ENCODE data around the gene PDGFB. TPM values are rescaled to one million over a fixed set of nuclear protein-coding genes. Genes with fewer than 3 reads are reported as not detected.

The PDGFB gene
- total RNA-seq, 4 donors from 2014 or later: 6.0 to 20.0 (median 8.9) TPM

DNA sequence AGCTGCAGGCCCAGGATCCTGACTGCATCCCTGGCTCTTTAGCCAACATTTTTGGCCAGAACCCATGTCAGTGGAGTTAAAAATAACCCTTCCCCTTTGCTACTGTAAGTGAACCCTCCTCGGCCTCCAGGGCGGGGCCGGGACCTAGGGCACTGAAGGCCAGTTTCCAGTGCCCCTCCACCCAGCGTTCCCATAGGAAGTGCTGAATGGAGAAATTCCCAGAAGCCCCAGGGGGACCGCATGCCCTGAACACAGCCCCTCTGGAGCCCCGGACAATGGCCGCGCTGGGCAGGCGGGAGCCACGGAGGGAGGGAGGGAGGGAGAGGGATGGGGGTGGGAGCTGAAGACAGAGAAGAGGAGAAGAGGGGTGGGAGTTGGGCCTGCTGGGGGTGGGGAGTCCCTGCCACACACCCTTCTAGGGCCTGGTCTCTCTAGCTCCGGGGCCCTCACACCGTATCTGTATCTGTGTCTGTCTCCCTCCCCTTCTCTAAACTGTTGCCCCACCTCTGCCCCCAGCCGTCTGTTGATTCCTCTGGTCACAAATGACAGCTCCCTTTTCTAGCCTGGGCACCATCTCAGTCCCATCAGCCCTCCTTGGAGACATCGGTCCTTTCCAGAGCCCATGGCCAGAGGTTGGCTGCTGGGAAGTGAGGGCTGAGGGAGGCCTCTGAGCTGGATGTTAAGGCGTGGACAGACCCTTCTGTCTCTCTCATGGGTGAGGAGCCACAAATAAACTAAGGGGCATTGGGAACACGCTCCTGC is 10.9 kb downstream of the PDGFB start:
- TF ChIP-seq, protein P1, sequence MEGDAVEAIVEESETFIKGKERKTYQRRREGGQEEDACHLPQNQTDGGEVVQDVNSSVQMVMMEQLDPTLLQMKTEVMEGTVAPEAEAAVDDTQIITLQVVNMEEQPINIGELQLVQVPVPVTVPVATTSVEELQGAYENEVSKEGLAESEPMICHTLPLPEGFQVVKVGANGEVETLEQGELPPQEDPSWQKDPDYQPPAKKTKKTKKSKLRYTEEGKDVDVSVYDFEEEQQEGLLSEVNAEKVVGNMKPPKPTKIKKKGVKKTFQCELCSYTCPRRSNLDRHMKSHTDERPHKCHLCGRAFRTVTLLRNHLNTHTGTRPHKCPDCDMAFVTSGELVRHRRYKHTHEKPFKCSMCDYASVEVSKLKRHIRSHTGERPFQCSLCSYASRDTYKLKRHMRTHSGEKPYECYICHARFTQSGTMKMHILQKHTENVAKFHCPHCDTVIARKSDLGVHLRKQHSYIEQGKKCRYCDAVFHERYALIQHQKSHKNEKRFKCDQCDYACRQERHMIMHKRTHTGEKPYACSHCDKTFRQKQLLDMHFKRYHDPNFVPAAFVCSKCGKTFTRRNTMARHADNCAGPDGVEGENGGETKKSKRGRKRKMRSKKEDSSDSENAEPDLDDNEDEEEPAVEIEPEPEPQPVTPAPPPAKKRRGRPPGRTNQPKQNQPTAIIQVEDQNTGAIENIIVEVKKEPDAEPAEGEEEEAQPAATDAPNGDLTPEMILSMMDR (IDR thresholded peaks at IDR 0.05 in 4 of 5, conservative IDR thresholded peaks at IDR 0.05 in 1 of 5): no peak
- no peak for TF ChIP-seq POLR2A (IDR thresholded peaks at IDR 0.05)
- in situ Hi-C loops (cut with MboI; ENCODE audit: low sequenced_read_pairs in 4 of 4) (no loop called here), intact Hi-C loops (cut with DNase I; ENCODE audit: low total_unique reads) (loop anchor here (2.0 to 10.0 kb wide), 6 partner anchors 49 to 479 kb away; partner anchors contain the start of genes CBX7, RPL3 and SUN2)
- H3K36me3 ChIP-seq: no peaks in the 10 kb centered on the region
- DNase-seq: peak in 1 of 2 donors; percentile 80
- H3K27ac ChIP-seq: peak overlapping the region; percentile 91 to 97 (median 92)
- H3K4me1 ChIP-seq: peaks cover 59 to 62% of the 10 kb centered on the region in 2 donors
- peak in 1 of 2 donors; percentile 25 for ATAC-seq
- no peaks in the 10 kb centered on the region for H3K27me3 ChIP-seq
- peak overlapping the region in 2 of 4 donors; percentile 12 to 19 for H3K4me3 ChIP-seq
- H3K9me3 ChIP-seq: no peaks in the 10 kb centered on the region

DNA sequence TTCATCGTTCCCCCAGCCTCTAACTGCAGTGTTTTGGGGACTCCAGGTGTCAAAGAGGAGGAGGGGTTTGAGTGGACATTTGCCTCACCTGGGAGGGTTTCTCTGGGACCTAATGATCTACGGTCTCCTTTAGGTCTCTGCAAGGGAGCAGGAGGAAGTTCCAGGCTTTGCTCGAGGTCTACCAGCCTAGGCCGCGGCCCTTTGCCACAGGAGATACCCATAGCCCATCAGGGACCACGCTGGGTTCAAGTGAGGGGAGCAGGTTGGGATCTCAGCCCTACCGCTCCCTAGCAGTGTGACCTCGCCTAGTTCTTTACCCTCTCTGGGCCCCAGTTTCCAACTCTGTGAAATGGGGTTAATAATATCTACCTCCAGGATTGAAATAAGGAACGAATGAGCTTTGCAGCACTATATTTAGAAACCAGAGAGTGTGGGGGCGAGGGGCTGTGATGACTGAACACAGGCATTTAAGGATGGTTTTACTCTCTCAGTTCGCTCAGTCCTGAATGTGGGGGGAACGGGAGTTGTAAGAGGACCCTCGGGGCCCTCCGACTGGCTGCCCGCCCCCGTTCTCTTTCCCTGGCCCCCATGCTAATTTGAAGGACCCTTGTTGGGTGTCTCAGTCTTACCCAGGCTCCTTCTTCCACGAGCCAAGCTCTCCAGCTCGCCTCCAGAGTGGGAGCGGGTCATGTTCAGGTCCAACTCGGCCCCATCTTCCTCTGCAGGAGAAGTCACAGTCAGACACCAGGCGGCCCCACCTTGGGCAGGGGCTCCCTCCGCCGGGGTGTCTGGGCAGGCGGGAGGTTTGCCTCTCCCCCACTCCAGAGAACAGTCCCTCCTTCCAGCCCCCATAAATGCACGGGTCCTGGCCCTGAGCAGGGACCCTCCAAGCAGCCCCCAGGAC is 11.7 kb downstream of the PDGFB start:
- Histone ChIP-seq H3K27me3 (no peaks in the 10 kb centered on the region), H3K36me3 (no peaks in the 10 kb centered on the region), H3K27ac (peak overlapping the region; percentile 91 to 97 (median 92)), H3K4me3 (peak overlapping the region in 1 of 4 donors; percentile 12), H3K4me1 (peaks cover 56 to 59% of the 10 kb centered on the region in 2 donors), H3K9me3 (no peaks in the 10 kb centered on the region)
- in situ Hi-C loops (cut with MboI; ENCODE audit: low sequenced_read_pairs in 4 of 4): no loop called here
- DNase-seq (no peak), ATAC-seq (no peak)
- TF ChIP-seq, protein P1 (IDR thresholded peaks at IDR 0.05 in 4 of 5, conservative IDR thresholded peaks at IDR 0.05 in 1 of 5): no peak
- intact Hi-C loops (cut with DNase I; ENCODE audit: low total_unique reads): loop anchor here (2.0 to 10.0 kb wide), 4 partner anchors 58 to 478 kb away; partner anchors contain the start of genes CBX7 and SUN2

DNA sequence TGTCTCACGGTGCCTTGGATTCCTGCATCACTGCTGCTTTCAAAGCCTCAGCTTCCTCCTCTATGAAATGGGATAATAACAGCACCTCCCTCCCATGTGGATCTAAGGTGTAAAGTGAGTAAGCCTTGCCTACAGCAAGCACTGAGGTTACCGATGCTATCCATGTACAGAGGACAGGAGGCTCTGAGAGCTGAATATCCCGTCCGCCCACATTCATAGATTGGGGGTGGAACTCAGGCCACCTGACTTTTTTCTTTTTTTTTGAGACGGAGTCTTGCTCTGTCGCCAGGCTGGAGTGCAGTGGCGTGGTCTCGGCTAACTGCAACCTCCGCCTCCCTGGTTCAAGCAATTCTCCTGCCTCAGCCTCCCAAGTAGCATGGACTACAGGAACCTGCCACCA is 12.5 kb downstream of the PDGFB start:
- Histone ChIP-seq H3K27me3 (no peaks in the 10 kb centered on the region), H3K9me3 (no peaks in the 10 kb centered on the region), H3K36me3 (no peaks in the 10 kb centered on the region), H3K4me3 (no peak overlapping the region), H3K27ac (peak overlapping the region; percentile 91 to 97 (median 92)), H3K4me1 (peaks cover 52 to 58% of the 10 kb centered on the region in 2 donors)
- ATAC-seq (no peak), DNase-seq (no peak)
- in situ Hi-C loops (cut with MboI; ENCODE audit: low sequenced_read_pairs in 4 of 4): no loop called here
- intact Hi-C loops (cut with DNase I; ENCODE audit: low total_unique reads): loop anchor here (2.0 to 10.0 kb wide), 4 partner anchors 57 to 477 kb away; partner anchors contain the start of genes CBX7 and SUN2
- TF ChIP-seq, protein P1 (IDR thresholded peaks at IDR 0.05 in 4 of 5, conservative IDR thresholded peaks at IDR 0.05 in 1 of 5): no peak
- no peak for TF ChIP-seq POLR2A (IDR thresholded peaks at IDR 0.05)

- H3K36me3 ChIP-seq: no peaks in the 10 kb centered on the region
Measured at GRCh38 chr22:39231197-39231950, 13.4 kb downstream of the PDGFB start.

More at GRCh38 chr22:39231197-39231950, 13.4 kb downstream of the PDGFB start:
- peaks cover 44 to 50% of the 10 kb centered on the region in 2 donors for H3K4me1 ChIP-seq
- DNase-seq (no peak), ATAC-seq (no peak)
- TF ChIP-seq POLR2A (IDR thresholded peaks at IDR 0.05): no peak
- TF ChIP-seq, protein P1 (IDR thresholded peaks at IDR 0.05 in 4 of 5, conservative IDR thresholded peaks at IDR 0.05 in 1 of 5): no peak
- no peak overlapping the region for H3K4me3 ChIP-seq
- H3K9me3 ChIP-seq: no peaks in the 10 kb centered on the region
- H3K27me3 ChIP-seq: no peaks in the 10 kb centered on the region
- intact Hi-C loops (cut with DNase I; ENCODE audit: low total_unique reads): loop anchor here (5.0 to 10.0 kb wide), 2 partner anchors 79 to 477 kb away; partner anchors contain the start of genes CBX7 and SUN2
- peak overlapping the region; percentile 25 to 97 (median 64) for H3K27ac ChIP-seq
- in situ Hi-C loops (cut with MboI; ENCODE audit: low sequenced_read_pairs in 4 of 4): no loop called here
